Skeletal muscle cell (primary cell): ENCODE data around the gene GOLGA6L26.
A peak's percentile ranks its signal among the peaks of the same experiment; 100 is the strongest.
"Not testable (repeated sequence)": the region's sequence is repeated elsewhere in the genome, so short reads cannot be mapped to it uniquely, and the experiment has no call there.

Experiments used
- DNase-seq: peaks from one replicate; pipeline ENCODE4 v3.0.0-alpha.2; 2010; ENCODE audit warnings: low read depth
- H3K4me3 ChIP-seq: 2 replicates; pipeline ENCODE4 v1.5.1; 2011; ENCODE audit warnings: low read depth, mild to moderate bottlenecking, control low read depth, low read length, moderate library complexity

GOLGA6L26 gene, protein sequence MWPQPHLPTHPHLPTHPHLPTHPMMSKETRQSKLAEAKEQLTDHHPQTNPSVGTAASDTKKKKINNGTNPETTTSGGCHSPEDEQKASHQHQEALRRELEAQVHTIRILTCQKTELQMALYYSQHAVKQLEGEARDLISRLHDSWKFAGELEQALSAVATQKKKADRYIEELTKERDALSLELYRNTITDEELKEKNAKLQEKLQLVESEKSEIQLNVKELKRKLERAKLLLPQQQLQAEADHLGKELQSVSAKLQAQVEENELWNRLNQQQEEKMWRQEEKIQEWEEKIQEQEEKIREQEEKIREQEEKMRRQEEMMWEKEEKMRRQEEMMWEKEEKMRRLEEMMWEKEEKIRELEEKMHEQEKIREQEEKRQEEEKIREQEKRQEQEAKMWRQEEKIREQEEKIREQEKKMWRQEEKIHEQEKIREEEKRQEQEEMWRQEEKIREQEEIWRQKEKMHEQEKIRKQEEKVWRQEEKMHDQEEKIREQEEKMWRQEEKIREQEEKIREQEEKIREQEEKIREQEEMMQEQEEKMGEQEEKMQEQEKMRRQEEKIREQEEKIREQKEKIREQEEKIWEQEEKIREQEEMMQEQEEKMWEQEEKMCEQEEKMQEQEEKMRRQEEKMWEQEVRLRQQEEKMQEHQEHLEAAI

DNA sequence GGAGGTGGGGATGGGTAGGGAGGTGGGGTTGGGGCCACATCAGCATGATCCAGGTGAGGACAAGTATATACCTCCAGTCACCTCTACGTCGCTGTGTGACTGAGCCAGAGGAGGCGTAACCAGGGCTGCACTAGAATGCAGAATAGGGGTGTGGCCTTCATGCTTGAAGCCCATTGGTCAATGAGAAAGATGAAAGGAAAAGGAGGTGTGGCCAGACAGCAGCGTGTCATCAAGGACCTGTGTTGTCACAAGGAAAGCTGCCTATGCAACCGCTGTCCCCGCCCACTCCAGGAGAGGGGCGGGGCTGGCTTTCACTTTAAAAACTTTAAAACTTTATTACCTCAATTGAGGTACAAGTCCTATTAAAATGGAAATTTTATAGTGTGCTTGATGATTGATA, at the start of gene GOLGA6L26:
Gene GOLGA6L26 (minus strand): TSS at position 101 of the 400 bp plus-strand sequence. CDS start 61 bp downstream, at position 40.
- H3K4me3 ChIP-seq, DNase-seq: not testable (repeated sequence)

DNA sequence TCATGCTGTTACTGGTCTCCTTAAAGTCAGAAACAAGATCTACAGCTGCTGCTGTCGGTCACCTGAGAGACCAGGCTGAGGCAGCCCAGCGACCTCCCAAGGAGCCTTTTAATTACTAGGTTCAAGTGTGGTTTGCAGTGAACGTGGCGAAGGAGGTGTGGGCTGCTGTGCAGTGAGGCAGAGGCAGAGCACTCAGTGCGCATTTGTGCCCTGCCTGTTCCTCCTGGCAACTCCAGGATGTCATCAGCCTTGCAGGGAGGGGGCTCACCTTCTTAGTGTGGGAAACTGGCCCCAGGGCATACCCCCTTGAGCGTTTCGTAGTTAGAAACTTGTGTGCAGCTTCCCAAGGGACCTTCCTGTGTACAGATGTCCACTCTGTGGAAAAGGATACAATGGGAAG, 47.2 kb upstream of the GOLGA6L26 start:
- DNase-seq, H3K4me3 ChIP-seq: not testable (repeated sequence)

DNA sequence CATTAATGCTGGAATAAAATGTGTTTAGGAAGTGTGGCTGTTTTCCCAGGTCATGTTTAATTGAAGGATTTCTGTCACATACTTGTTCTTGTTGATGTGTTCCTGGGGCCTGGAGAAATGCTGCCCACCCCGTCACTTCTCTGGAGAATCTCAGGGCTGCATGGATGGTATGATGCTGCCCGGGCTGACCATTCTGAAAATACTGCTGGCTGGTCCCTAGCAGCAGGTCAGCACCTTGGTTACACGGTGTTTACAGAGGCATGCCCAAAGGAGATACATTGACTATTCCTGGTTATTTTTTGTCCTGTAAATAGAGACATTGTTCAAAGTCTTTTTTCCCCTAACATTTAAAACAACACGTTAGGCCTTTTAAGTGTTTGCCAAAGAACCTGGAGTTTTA, 46.7 kb upstream of the GOLGA6L26 start:
- not testable (repeated sequence) for DNase-seq, H3K4me3 ChIP-seq

DNA sequence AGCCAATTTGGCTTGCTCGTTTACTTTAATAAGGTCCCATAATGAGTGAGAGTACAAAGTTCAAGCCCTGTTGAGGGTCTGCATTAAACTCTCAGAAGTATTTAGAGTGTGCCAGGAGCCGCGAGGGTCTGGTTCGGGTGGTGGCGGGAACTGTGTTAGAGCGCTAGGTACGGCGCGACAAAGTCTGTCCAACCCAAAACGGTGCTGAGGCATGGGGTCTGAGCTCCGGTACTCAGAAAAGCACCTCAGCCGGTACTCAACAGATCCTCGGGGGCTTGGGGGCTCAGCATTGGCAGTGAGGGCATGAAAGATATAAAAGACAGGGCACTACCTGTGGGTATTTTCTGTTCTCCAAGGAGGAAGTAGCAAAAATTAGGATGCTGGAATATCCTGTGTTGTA, 45.0 kb upstream of the GOLGA6L26 start:
- not testable (repeated sequence) for DNase-seq, H3K4me3 ChIP-seq

DNA sequence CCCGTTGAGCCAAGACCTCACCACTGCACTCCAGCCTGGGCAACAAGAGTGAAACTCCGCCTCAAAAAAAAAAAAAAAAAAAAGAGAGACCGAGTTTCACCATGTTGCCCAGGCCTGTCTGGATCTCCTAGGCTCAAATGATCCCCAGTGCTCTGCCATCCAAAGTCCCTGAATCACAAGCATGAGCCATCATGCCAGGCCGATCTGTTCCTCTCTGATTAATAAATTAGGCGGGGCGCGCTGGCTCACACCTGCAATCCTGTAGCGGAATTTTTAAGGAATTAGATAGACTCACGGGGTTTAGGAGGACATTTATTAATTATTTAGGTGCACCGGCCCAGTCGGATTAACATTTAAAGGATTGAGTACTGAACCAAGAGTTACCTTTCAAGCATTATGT, 40.2 kb upstream of the GOLGA6L26 start:
- not testable (repeated sequence) for DNase-seq, H3K4me3 ChIP-seq

DNA sequence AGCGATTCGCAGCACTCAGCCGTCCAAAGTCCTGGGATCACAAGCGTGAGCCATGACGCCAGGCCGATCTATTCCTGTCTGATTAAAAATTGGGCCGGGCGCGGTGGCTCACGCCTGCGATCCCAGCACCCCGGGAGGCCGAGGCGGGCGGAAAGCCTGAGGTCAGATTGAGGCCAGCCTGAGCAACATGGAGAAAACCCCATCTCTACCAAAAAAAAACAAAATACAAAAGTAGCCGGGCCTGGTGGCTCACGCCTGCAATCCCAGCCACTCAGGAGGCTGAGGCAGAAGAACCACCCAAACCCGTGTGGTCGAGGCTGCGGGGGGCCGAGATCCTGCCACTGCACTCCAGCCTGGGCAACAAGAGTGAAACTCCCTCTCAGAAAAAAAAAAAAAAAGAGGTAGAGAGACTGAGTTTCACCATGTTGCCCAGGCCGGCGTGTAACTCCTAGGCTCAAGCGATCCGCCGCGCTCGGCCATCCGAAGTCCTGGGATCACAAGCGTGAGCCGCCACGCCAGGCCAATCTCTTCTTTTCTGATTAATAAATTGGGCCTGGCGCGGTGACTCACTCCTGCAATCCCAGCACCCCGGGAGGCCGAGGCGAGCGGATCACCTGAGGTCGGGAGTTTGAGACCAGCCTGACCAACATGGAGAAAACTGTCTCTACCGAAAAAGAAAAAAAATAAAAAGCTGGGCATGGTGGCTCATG, 39.0 kb upstream of the GOLGA6L26 start:
- not testable (repeated sequence) for H3K4me3 ChIP-seq, DNase-seq

DNA sequence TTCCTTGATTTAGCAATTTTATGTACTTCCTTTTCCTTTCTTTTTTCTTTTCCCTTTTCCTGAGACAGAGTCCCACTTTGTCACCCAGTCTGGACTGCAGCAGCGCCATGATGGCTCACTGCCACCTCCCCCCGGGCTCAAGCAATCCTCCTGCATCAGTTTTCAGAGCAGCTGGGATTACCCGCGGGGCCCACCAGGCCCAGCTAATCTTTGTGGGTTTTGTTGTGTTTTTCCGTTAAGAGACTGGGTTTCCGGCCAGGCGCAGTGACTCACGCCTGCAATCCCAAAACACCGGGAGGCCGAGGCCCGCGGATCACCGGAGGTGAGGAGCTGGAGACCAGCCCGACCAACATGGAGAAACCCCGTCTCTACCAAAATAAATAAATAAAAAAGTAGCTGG, 38.3 kb upstream of the GOLGA6L26 start:
- DNase-seq: peak; percentile 0
- no peak overlapping the region for H3K4me3 ChIP-seq

DNA sequence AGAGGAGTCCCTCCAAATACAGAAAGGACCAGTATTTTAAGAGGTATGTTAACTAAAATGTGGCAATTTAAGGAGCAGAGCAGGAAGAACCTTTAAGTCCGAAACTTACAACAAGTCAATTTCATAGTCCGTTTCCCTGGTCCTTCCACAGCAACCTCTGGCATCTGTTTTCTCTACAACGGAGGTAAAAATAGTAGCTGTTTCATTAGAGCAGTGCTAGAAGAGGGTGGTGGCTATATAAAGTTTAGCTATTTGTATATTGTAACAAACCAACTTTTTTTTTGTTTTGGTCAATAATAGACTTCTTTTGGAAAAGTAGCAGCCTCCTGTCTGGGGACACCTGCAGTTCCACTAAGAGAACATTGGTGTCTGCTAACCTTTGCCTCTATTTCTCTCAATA, 37.9 kb upstream of the GOLGA6L26 start:
- DNase-seq, H3K4me3 ChIP-seq: not testable (repeated sequence)

DNA sequence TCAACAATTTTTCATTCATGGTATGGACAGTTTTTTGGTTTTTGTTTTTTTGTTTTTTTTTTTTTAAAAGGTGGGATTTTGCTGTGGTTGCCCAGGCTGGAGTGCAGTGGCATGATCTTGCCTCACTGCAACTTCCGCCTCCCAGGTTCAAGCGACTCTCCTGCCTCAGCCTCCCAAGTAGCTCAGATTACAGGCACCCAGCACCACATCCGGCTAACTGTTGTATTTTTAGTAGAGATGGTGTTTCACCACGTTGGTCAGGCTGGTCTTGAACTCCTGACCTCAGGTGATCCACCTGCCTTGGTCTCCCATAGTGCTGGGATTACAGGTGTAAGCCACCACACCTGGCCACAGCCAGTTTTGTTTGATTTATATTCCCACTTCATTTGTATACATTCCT, 37.1 kb upstream of the GOLGA6L26 start:
- not testable (repeated sequence) for DNase-seq, H3K4me3 ChIP-seq

DNA sequence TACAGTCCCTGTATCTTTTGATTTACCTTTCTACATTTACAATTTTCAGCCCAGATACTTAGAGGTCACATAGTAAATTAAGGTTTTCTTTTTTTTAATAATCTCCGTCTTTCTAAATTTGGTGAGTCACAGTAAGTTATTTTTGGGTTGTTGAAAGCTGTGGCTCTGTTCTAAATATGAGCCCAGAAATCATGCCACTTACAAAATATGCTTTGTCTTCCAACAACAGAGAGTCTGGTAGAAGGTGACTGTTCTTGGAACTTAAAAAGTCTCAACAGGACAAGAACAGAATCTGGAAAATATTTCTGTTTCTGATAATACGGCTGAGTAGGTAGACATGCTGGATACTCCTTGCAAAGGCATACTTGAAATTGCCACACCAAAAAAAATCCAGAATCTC, 36.6 kb upstream of the GOLGA6L26 start:
- H3K4me3 ChIP-seq: no peak overlapping the region

DNA sequence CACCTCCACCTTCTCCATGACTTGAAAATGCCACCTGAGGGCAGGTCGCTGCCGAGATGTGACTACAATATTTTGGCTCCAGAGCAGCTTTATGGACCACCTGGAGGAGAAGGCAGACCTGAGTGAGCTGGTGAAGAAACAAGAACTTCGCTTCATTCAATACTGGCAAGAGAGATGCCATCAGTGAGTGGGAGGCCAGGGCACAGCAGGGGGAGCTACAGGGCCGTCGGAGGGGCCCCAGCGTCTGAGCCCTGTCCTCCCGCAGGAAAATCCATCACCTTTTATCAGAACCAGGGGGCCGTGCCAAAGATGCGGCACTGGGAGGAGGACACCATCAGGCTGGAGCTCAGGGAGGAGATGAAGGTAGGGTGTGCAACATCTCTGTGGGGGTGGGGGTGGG, 30.3 kb upstream of the GOLGA6L26 start:
- H3K4me3 ChIP-seq, DNase-seq: not testable (repeated sequence)

More for the DNA sequence above, 36.6 kb upstream of the GOLGA6L26 start:
- DNase-seq: no peak

DNA sequence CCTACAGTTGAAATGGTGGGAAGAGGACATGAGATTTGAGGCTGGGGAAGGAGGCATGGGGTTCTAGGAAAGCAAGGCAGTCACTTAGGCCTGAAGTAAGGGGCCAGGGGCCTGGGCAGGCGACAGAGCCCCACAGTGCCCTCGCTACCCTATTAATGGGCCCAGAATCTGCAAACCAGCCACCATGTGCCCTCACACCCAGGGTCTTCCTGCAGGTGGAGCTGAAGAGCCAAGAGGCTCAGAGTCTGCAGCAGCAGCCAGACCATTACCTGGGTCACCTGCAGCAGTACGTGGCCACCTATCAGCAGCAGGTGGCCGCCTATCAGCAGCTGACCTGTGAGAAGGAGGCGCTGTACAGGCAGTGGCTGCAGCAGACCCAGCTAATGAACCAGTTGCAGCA, 28.6 kb upstream of the GOLGA6L26 start:
- H3K4me3 ChIP-seq, DNase-seq: not testable (repeated sequence)

DNA sequence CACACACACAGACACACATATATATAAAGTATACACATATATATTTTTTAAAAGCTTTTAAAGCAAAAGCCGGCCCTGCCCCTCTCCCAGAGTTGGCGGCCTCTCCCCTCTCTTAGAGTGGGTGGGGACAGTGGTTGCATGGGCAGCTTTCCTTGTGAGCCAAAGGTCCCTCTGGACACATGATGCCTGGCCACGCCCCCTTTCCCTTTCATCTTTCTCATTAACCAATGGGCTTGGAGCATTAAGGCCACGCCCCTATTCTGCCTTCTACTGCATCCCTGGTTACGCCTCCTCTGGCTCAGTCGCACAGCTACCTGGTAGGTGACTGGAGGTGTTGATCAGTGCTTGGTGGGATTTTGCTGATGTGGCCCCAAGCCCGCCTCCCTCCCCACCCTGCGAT, 20.5 kb upstream of the GOLGA6L26 start, which contains the start of gene GOLGA8S:
Gene GOLGA8S (plus strand): TSS at position 301 of the 400 bp plus-strand sequence. CDS start 62 bp downstream, at position 363.
- DNase-seq, H3K4me3 ChIP-seq: not testable (repeated sequence)

DNA sequence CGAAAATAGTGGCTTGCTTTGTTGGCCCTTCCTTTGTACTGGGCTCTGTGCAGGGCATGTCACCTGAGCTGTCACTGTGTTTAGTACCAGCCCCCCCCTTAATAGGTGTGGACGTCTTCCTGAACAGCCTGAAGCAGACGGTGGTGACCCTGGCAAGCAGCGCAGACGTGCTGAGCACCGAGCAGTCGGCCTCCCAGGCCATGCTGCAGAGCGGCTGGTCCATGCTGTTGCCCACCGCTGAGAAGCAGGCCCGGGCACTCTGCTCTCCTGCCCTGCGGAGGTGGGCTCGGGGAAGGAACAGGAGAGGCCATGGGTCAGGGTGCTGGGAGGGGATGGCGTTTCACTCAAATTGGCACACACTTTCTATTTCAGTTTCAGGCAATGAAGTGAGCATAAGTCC, 22.8 kb downstream of the GOLGA6L26 start:
- not testable (repeated sequence) for DNase-seq, H3K4me3 ChIP-seq

DNA sequence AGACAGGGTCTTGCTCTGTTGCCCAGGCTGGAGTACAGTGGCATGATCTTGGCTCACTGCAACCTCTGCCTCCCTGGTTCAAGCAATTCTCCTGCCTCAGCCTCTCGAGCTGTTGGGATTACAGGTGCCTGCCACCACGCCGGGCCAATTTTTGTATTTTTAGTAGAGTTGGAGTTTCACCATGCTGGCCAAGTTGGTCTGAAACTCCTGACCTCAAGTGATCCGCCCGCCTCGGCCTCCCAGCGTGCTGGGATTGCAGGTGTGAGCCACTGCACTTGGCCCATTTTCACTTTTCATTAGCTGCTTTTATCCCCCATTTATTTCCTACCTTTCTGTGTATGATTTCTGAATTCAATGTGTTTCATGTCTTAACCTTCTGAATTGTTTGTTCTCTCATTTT, 28.1 kb downstream of the GOLGA6L26 start:
- not testable (repeated sequence) for H3K4me3 ChIP-seq, DNase-seq

DNA sequence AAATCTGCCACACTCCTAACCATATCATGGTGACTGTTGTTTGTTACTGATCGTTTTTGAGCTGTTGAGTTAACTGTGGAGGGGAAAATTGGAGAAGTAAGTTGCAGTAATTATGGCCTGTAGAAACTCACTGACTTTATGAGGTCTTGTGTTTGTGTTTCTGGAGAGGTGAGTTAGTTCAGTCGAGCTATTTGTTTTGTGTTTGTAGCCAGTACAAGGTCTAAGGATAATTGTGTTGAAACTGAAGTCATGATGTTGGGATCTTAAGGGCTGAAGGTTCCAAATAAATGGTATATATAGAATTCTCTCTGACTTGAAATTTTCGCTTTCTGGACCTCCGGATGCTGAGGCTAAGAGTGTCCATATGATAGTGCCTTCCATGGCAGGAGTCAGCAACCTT, 29.2 kb downstream of the GOLGA6L26 start:
- not testable (repeated sequence) for DNase-seq
- H3K4me3 ChIP-seq: peak overlapping the region; percentile 54

DNA sequence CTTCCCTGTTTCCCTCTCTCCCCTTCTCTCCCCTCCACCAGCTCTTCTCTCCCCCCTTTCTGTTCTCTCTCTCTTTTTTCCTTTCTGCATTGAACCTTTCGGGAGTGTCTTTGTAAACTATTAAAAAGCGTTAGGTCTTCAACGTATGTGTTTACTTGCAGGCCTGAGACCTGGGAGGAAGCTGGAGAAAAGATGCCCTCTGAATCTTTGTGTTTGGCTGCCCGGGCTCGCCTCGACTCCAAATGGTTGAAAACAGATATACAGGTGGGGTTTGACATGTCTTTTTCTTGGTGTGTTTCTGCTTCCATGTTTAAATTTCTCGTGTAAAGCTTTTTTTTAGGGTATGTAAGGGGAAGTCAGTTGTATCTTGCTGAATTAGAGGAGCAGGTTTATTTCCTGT, 29.7 kb downstream of the GOLGA6L26 start:
- not testable (repeated sequence) for DNase-seq

DNA sequence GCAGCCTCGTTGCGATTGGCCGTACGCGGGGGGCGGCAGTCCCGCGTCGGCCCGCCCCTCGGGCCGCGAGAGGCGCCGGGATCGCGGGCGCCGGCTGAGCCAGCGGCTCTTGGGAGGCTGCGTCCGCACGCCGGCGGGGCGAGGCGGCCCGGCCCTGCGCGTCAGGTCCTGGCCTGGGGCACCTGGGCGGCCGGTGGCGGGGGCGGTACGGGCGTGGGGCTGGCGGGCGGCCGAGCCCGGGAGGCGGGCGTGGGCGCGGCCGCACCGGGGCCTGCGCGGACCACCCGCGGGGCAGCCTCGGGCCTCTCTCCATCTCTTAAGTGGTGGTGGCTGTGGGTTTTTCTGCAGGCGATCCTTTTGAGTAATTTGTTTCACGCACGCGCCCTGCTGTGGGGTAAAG, 30.3 kb downstream of the GOLGA6L26 start:
- peak overlapping the region; percentile 54 for H3K4me3 ChIP-seq
- DNase-seq: not testable (repeated sequence)

More for the DNA sequence above, 29.7 kb downstream of the GOLGA6L26 start:
- H3K4me3 ChIP-seq: peak overlapping the region; percentile 54

DNA sequence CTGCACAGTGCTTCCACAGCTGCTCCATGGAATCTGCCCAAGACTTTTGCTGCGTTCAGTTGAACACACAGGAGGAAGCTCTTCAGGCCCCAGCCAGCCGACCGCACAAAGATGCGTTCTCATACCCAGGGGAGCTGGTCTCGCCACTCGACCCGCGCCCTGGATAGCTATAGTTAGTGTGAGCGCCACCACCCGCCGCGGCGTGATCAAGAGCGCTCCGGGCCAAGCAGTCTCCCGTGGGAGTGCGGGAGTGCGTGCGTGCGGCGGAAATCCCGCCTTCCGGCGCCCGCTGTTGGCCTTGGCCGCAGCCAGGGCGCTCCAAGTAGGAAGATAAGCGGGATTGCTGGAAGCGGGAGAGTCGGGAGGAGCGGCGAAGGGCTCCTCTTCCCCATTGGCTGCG, 30.8 kb downstream of the GOLGA6L26 start:
- not testable (repeated sequence) for DNase-seq
- H3K4me3 ChIP-seq: peak overlapping the region; percentile 33
